ENCODE measurements around the gene PTPN7. TPM values are rescaled to one million over a fixed set of nuclear protein-coding genes. Genes with fewer than 3 reads are reported as not detected.

Gene PTPN7
- total RNA-seq, 4 donors from 2014 or later = 0.42 to 2.7 (median 0.60) TPM; not detected in 1

DNA sequence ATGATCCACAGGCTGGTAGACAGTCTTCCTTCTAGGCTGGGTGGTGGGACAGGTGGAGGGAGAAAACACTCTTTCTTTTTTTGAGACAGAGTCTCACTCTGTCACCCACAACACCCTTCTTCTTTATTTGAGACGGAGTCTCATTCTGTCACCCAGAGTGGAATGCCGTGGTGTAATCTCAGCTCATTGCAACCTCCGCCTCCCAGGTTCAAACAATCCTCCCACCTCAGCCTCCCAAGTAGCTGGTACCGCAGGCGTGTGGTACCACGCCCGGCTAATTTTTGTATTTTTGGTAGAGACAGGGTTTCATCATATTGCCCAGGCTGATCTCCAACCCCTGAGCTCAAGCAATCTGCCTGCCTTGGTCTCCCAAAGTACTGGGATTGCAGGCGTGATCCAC is 34.8 kb downstream of the PTPN7 start:
- 91% methylated on average over 8 of the region's 8 CpGs for WGBS
- no peak for DNase-seq (ENCODE audit: low spot score in 2 of 2)

GRCh38 chr1:202124142-202124541 is 36.3 kb downstream of the PTPN7 start:
- DNase-seq (ENCODE audit: low spot score in 2 of 2) = no peak
- Histone ChIP-seq H3K9me3 (no peaks in the 10 kb centered on the region), H3K4me3 (no peak overlapping the region), H3K27ac (no peak overlapping the region), H3K27me3 (no peaks in the 10 kb centered on the region), H3K36me3 (no peaks in the 10 kb centered on the region), H3K4me1 (no peaks in the 10 kb centered on the region)
- 82% methylated on average over 7 of the region's 7 CpGs for WGBS
- TF ChIP-seq POLR2AphosphoS5 (IDR thresholded peaks at IDR 0.05) (no peak), EP300 (IDR thresholded peaks at IDR 0.05) (no peak), POLR2A (IDR thresholded peaks at IDR 0.05) (no peak), CTCF (IDR thresholded peaks at IDR 0.05) (no peak)

More for the DNA sequence above, 34.8 kb downstream of the PTPN7 start:
- Histone ChIP-seq H3K9me3 (no peaks in the 10 kb centered on the region), H3K4me1 (peaks cover 14% of the 10 kb centered on the region), H3K4me3 (no peak overlapping the region), H3K36me3 (no peaks in the 10 kb centered on the region), H3K27me3 (no peaks in the 10 kb centered on the region), H3K27ac (no peak overlapping the region)
- no peak for TF ChIP-seq EP300 (IDR thresholded peaks at IDR 0.05)
- TF ChIP-seq POLR2AphosphoS5 (IDR thresholded peaks at IDR 0.05) = no peak
- TF ChIP-seq POLR2A (IDR thresholded peaks at IDR 0.05) = no peak
- TF ChIP-seq CTCF (IDR thresholded peaks at IDR 0.05) = no peak

GRCh38 chr1:202123336-202123813 is 37.0 kb downstream of the PTPN7 start:
- peaks cover 5% of the 10 kb centered on the region for H3K4me1 ChIP-seq
- no peak overlapping the region for H3K27ac ChIP-seq
- no peak overlapping the region for H3K4me3 ChIP-seq
- 84% methylated on average over 8 of the region's 10 CpGs for WGBS
- DNase-seq (ENCODE audit: low spot score in 2 of 2) = no peak
- H3K27me3 ChIP-seq = no peaks in the 10 kb centered on the region
- H3K36me3 ChIP-seq = no peaks in the 10 kb centered on the region
- no peaks in the 10 kb centered on the region for H3K9me3 ChIP-seq
- TF ChIP-seq POLR2A (IDR thresholded peaks at IDR 0.05) = no peak
- TF ChIP-seq EP300 (IDR thresholded peaks at IDR 0.05) = no peak
- no peak for TF ChIP-seq CTCF (IDR thresholded peaks at IDR 0.05)
- no peak for TF ChIP-seq POLR2AphosphoS5 (IDR thresholded peaks at IDR 0.05)

DNA sequence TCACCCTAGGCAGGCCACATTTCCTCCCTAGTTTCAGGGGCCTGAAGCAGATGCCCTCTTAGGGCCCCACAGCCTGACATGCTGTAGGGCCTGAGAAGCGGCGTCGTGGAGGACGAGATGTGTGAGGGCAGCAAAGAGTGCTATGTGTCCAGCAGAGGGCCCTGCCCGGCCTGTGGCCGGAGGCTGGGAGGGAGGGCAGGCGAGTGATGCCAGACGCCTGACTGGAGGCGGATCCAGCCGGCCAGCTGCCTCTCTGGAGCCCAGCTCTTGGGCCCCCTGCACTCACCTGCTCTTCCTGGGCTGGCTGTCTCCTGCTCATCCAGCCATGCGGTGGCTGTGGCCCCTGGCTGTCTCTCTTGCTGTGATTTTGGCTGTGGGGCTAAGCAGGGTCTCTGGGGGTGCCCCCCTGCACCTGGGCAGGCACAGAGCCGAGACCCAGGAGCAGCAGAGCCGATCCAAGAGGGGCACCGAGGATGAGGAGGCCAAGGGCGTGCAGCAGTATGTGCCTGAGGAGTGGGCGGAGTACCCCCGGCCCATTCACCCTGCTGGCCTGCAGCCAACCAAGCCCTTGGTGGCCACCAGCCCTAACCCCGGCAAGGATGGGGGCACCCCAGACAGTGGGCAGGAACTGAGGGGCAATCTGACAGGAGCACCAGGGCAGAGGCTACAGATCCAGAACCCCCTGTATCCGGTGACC is 37.6 kb downstream of the PTPN7 start, which contains the start of gene GPR37L1:
TSS of gene GPR37L1 (plus strand) at position 279 of the 697 bp plus-strand sequence. CDS start at position 326, 47 bp downstream.
- Histone ChIP-seq H3K4me3 (no peak within 1 kb of the TSS), H3K4me1 (peaks cover 5% of the 10 kb centered on the region), H3K9me3 (no peaks in the 10 kb centered on the region), H3K36me3 (no peaks in the 10 kb centered on the region), H3K27ac (no peak within 1 kb of the TSS), H3K27me3 (no peaks in the 10 kb centered on the region)
- TF ChIP-seq POLR2AphosphoS5 (IDR thresholded peaks at IDR 0.05) (no peak), EP300 (IDR thresholded peaks at IDR 0.05) (no peak), POLR2A (IDR thresholded peaks at IDR 0.05) (no peak), CTCF (IDR thresholded peaks at IDR 0.05) (no peak)
- WGBS = 43% methylated on average over 4 of the region's 19 CpGs
- DNase-seq (ENCODE audit: low spot score in 2 of 2) = no peak

- Histone ChIP-seq H3K27me3 (no peaks in the 10 kb centered on the region), H3K4me1 (peaks cover 5% of the 10 kb centered on the region), H3K27ac (no peak overlapping the region), H3K36me3 (no peaks in the 10 kb centered on the region), H3K9me3 (no peaks in the 10 kb centered on the region), H3K4me3 (no peak overlapping the region)
- WGBS = 60% methylated on average over 6 of the region's 7 CpGs
- TF ChIP-seq EP300 (IDR thresholded peaks at IDR 0.05) = no peak
- TF ChIP-seq POLR2AphosphoS5 (IDR thresholded peaks at IDR 0.05) = no peak
- TF ChIP-seq CTCF (IDR thresholded peaks at IDR 0.05) = no peak
- no peak for TF ChIP-seq POLR2A (IDR thresholded peaks at IDR 0.05)
- no peak for DNase-seq (ENCODE audit: low spot score in 2 of 2)
Observed at GRCh38 chr1:202121006-202121405, 39.4 kb downstream of the PTPN7 start.
